ENCODE measurements around the gene KAZN. TPM values are rescaled to one million over a fixed set of nuclear protein-coding genes. Genes with fewer than 3 reads are reported as not detected.
A peak's percentile ranks its signal among the peaks of the same experiment; 100 is the strongest.

KAZN gene
- total RNA-seq, 6 experiments from 2014 or later: 13.1 to 22.3 (median 20.7) TPM

DNA sequence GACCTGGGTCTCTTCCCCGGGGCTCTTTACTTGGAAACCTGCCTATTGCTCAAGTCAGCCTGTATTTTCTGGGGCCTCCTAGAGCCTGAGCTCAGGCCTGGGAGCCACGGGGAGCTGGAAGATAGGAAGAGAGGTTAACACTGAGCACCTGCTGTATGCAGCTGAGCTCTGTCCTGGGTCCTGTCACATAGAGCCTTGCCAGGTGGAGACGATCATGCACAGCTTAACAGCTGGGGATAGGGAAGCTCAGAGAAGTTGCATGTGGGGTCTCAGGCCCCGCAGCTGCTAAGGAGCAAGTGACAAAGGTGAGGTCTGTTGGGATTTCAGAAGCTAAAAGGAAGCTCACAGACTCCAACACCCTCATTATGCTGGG is 427.6 kb downstream of the KAZN start:
- no peak overlapping the region for H3K4me3 Mint-ChIP-seq
- no peaks in the 10 kb centered on the region for H3K9me3 Mint-ChIP-seq
- DNase-seq: no peak
- H3K36me3 Mint-ChIP-seq (ENCODE audit: low read depth): peaks cover 11% of the 10 kb centered on the region
- H3K27me3 Mint-ChIP-seq (ENCODE audit: insufficient read depth): peaks cover 5% of the 10 kb centered on the region; the same call in 1 of the 2 replicates
- H3K4me1 Mint-ChIP-seq (ENCODE audit: low read depth): peaks cover 55% of the 10 kb centered on the region
- TF ChIP-seq, protein P1, sequence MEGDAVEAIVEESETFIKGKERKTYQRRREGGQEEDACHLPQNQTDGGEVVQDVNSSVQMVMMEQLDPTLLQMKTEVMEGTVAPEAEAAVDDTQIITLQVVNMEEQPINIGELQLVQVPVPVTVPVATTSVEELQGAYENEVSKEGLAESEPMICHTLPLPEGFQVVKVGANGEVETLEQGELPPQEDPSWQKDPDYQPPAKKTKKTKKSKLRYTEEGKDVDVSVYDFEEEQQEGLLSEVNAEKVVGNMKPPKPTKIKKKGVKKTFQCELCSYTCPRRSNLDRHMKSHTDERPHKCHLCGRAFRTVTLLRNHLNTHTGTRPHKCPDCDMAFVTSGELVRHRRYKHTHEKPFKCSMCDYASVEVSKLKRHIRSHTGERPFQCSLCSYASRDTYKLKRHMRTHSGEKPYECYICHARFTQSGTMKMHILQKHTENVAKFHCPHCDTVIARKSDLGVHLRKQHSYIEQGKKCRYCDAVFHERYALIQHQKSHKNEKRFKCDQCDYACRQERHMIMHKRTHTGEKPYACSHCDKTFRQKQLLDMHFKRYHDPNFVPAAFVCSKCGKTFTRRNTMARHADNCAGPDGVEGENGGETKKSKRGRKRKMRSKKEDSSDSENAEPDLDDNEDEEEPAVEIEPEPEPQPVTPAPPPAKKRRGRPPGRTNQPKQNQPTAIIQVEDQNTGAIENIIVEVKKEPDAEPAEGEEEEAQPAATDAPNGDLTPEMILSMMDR (IDR thresholded peaks at IDR 0.05): no peak
- H3K27ac Mint-ChIP-seq: no peak overlapping the region; the same call in 1 of the 2 replicates

DNA sequence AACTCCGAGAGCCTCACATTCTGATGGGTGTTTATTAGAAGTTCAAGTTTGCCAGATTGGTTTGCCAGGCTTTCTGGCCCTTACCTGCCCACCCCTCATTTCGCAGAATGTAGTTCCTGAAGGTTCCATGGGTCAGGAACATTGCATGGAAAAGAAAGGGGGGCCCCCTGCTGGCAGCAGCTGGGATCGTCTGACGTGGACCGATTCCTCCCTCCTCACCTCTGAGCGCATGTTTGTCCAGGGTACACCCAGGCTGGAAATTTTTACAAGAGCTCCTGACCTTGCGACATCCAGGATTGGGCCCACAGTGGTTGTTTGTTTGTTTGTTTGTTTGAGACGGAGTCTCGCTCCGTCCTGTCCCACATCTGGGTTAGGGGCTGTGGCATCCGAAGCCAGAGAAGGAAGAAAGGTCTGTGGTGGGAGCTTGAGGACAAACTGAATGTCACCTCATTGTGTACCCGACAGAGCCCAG is 429.1 kb downstream of the KAZN start:
- Mint-ChIP-seq H3K36me3 (ENCODE audit: low read depth) (peaks cover 11% of the 10 kb centered on the region), H3K4me3 (no peak overlapping the region), H3K4me1 (ENCODE audit: low read depth) (peaks cover 64% of the 10 kb centered on the region), H3K27me3 (ENCODE audit: insufficient read depth) (peaks cover 5% of the 10 kb centered on the region; the same call in 1 of the 2 replicates), H3K9me3 (no peaks in the 10 kb centered on the region), H3K27ac (peak overlapping the region; percentile 72)
- TF ChIP-seq, protein P1 (IDR thresholded peaks at IDR 0.05): peak; percentile 96
- peak; percentile 51 for DNase-seq

DNA sequence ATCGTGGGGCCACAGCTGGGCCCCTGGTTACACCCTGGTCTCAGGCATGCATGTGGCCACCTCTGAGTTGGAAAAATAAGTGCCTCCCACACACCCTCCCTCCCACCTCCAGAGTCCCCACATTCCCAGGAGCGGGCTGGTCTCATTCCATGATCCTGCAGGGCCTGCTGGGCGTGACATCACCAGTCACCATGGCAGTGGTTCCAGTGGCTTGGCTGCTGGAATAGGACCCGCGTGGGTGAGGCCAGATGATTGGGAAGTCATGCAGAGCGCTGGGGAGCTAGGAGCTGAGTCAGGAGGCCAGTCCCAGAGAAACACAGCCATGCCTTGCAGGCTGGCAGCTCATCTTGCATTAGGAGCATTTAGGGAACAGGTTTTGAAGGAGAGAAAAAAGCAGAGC is 429.6 kb downstream of the KAZN start:
- Mint-ChIP-seq H3K9me3 (no peaks in the 10 kb centered on the region), H3K27ac (peak overlapping the region; percentile 72), H3K4me1 (ENCODE audit: low read depth) (peaks cover 62% of the 10 kb centered on the region), H3K36me3 (ENCODE audit: low read depth) (peaks cover 11% of the 10 kb centered on the region), H3K4me3 (peak overlapping the region; percentile 41), H3K27me3 (ENCODE audit: insufficient read depth) (peaks cover 4% of the 10 kb centered on the region; the same call in 1 of the 2 replicates)
- peak; percentile 91 for DNase-seq
- TF ChIP-seq, protein P1 (IDR thresholded peaks at IDR 0.05): no peak

DNA sequence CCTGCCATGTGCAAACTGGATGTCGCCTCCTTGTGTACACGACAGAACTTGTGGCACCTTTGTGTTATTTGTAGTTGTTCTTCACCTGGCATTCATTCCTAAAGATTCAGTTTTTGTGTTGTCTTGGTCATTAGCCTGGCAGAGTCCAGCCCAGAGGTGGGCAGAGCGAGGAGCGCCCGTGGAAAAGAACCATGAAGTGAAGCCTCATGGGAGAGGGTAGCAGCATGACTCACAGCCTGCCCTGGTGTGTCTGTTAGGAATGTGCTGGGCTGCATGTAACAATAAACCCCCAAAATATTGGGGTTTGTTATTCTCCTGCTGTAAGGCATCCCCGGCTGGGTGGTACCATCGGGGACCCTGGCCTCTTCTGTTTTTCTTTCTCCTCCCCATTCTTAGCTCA is 430.1 kb downstream of the KAZN start:
- Mint-ChIP-seq H3K4me1 (ENCODE audit: low read depth) (peaks cover 62% of the 10 kb centered on the region), H3K27ac (peak overlapping the region; percentile 72), H3K27me3 (ENCODE audit: insufficient read depth) (peaks cover 4% of the 10 kb centered on the region), H3K36me3 (ENCODE audit: low read depth) (peaks cover 11% of the 10 kb centered on the region), H3K9me3 (no peaks in the 10 kb centered on the region), H3K4me3 (peak overlapping the region; percentile 41)
- DNase-seq: no peak
- TF ChIP-seq, protein P1 (IDR thresholded peaks at IDR 0.05): peak; percentile 35

DNA sequence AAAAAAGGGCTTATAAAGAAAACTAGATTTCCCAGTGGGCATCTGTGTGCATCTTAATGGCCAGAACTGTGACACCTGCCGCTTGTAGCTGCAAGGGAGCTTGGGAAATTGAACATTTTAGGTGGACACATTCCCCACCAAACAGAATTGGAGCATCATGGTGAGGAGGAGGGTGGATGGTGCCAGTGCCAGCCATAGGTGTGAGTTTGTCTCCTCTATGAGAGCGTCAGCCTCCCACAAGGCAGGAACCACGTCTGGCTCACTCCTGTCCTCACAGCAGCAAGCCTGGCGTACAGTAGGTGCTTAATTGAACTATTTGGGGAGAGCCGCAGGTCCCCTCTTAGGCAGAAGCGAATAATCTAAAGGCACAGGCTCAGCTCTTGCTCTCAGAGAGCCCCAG is 430.6 kb downstream of the KAZN start:
- no peaks in the 10 kb centered on the region for H3K9me3 Mint-ChIP-seq
- H3K36me3 Mint-ChIP-seq (ENCODE audit: low read depth): peaks cover 8% of the 10 kb centered on the region
- no peak overlapping the region for H3K4me3 Mint-ChIP-seq
- DNase-seq: no peak
- TF ChIP-seq, protein P1 (IDR thresholded peaks at IDR 0.05): no peak
- peak overlapping the region; percentile 72 for H3K27ac Mint-ChIP-seq
- peaks cover 7% of the 10 kb centered on the region for H3K27me3 Mint-ChIP-seq (ENCODE audit: insufficient read depth)
- peaks cover 62% of the 10 kb centered on the region for H3K4me1 Mint-ChIP-seq (ENCODE audit: low read depth)

Measured in HFFc6 (cell line).